GM10266 (cell line): ENCODE data around the gene SAG.

Source experiments
- DNase-seq: peaks from one replicate; pipeline ENCODE4 v3.0.0; 2012; ENCODE audit errors: extremely low spot score
- CTCF ChIP-seq: IDR thresholded peaks from 2 replicates; pipeline ENCODE4 v1.5.1; 2012; ENCODE audit warnings: mild to moderate bottlenecking, low read depth; ENCODE audit not compliant: control insufficient read depth, insufficient read depth; ENCODE audit errors: missing control alignments

SAG gene

DNA sequence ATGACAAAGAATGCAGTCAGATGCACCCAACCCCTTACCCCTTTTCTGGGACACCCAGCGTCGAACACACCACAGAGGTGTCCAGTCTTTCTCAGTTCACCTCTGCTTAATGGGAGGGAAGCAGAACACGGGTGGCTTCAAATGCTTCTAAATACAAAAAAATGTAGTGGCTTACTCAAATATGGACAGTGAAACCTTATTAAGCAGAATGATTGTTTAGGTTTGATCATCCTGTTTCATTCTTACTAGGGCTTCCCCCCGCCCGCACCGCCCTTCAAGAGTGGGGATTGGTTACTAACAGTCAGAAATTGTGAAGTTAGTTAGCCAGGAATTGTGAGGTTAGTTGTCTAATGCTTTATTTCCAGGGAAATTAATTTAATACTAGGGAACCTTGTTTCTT lies 34.5 kb upstream of the SAG start:
- no peak for DNase-seq
- TF ChIP-seq CTCF, result no peak

DNA sequence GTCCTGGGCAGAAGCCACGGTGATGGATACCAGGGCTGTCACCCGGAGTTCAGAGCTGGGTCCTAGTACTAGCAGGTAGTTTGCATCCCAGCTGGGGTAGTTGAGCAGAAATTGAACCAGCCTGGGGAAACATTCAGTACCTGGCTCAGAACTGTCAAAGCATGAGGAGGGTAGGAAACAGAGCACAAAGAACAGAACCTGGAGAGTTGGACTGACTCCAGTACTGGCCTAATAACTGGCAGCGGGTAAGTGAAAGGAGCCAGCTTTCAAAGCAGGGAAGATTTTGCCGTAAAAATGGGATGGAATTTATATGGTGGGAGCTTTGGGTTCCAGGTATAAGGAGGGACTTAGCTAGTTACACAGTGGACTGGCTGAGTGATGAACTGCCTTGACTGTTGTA lies 32.4 kb upstream of the SAG start:
- no peak for DNase-seq
- TF ChIP-seq CTCF, result no peak

- no peak for TF ChIP-seq CTCF
Measured at GRCh38 chr2:233278921-233279320, 28.7 kb upstream of the SAG start.

GRCh38 chr2:233280114-233280693 lies 27.4 kb upstream of the SAG start:
- DNase-seq, result no peak

More at GRCh38 chr2:233278921-233279320, 28.7 kb upstream of the SAG start:
- DNase-seq, result no peak

GRCh38 chr2:233281553-233281952 lies 26.1 kb upstream of the SAG start:
- DNase-seq, result no peak
- no peak for TF ChIP-seq CTCF

More at GRCh38 chr2:233280114-233280693, 27.4 kb upstream of the SAG start:
- TF ChIP-seq CTCF, result no peak

DNA sequence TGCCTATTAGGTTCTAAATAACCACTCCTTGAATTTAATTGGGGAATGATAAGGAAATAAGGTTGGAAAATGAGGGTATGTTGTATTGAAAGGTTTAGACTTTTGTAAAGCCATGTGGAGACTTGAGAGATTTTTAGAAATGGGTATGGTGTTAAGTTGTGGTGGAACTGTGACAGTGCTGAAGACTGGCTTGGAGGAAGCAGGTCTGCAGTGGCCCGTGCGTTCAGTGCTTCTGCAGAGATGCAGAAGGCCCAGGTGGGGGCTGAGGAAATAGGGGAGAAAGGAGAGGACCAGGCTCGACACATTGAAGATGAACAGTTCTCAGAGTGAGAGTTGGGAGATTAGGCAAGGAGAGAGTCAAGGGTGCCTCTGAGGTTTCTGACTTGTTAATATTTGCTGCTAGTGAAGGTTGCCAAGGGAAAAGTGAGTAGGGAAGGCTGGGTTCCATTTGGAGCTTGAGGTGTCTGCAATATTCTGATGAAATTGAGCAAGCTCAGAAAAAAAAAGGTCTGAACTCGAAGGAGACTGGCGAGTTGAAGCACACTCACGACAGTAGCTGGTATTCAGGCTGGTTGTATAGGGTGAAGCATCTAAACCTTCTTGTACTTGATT lies 25.5 kb upstream of the SAG start:
- no peak for DNase-seq
- TF ChIP-seq CTCF, result no peak

- no peak for TF ChIP-seq CTCF
- no peak for DNase-seq
Measured at GRCh38 chr2:233285921-233286320, 21.7 kb upstream of the SAG start.
